HL-60 (cell line): Measurements from ENCODE around the gene CCDC120.

Experiments used
- DNase-seq, 2 experiments: peaks; one replicate each; pipeline ENCODE4 v3.0.0-alpha.2; 2010 to 2020; ENCODE audit warnings: low read depth in 1 of 2, low spot score in 1 of 2
- H3K27ac ChIP-seq: fragments of 250-450 bp; sonication (Bioruptor Pico); replicated peaks from 2 replicates; pipeline ENCODE4 v1.5.1; 2020; ENCODE audit warnings: mild to moderate bottlenecking, moderate library complexity
- H3K27me3 ChIP-seq: fragments of 250-450 bp; sonication (Bioruptor Pico); 2 replicates; pipeline ENCODE4 v1.5.1; 2021; ENCODE audit warnings: mild to moderate bottlenecking, moderate library complexity; ENCODE audit not compliant: insufficient read depth, poor library complexity, severe bottlenecking
- H3K4me3 ChIP-seq: replicated peaks from 2 replicates; pipeline ENCODE4 v1.5.1; 2011; ENCODE audit warnings: mild to moderate bottlenecking, control low read depth, low read length; ENCODE audit not compliant: insufficient read depth
- CTCF ChIP-seq: IDR thresholded peaks from one replicate; pipeline ENCODE4 v1.5.1; 2011; ENCODE audit warnings: low read length, control low read depth, inconsistent platforms; ENCODE audit not compliant: insufficient read depth
- GABPA ChIP-seq: IDR thresholded peaks from 2 replicates; pipeline ENCODE4 v1.6.1; 2012; ENCODE audit warnings: low read depth
- POLR2AphosphoS5 ChIP-seq: IDR thresholded peaks from 2 replicates; pipeline ENCODE4 v1.6.1; 2012; ENCODE audit warnings: low read depth
- REST ChIP-seq: IDR thresholded peaks from 2 replicates; pipeline ENCODE4 v1.6.1; 2012; ENCODE audit warnings: low read depth; ENCODE audit not compliant: insufficient replicate concordance
- SPI1 ChIP-seq: IDR thresholded peaks from 2 replicates; pipeline ENCODE4 v1.6.1; 2012; ENCODE audit warnings: low read depth, mild to moderate bottlenecking, borderline replicate concordance

CCDC120 gene

GRCh38 chrX:49067285-49068120, 8.7 kb downstream of the CCDC120 start:
- no peak for DNase-seq
- Histone ChIP-seq H3K27ac (no peak overlapping the region), H3K4me3 (no peak overlapping the region), H3K27me3 (no peaks in the 10 kb centered on the region)
- TF ChIP-seq SPI1 (no peak), POLR2AphosphoS5 (no peak), REST (no peak), GABPA (no peak), CTCF (no peak)

GRCh38 chrX:49069038-49069437, 10.2 kb downstream of the CCDC120 start:
- TF ChIP-seq POLR2AphosphoS5 (no peak), REST (no peak), GABPA (no peak), CTCF (no peak), SPI1 (no peak)
- DNase-seq, result no peak
- H3K4me3 ChIP-seq, result no peak overlapping the region
- no peak overlapping the region for H3K27ac ChIP-seq
- H3K27me3 ChIP-seq, result no peaks in the 10 kb centered on the region

DNA sequence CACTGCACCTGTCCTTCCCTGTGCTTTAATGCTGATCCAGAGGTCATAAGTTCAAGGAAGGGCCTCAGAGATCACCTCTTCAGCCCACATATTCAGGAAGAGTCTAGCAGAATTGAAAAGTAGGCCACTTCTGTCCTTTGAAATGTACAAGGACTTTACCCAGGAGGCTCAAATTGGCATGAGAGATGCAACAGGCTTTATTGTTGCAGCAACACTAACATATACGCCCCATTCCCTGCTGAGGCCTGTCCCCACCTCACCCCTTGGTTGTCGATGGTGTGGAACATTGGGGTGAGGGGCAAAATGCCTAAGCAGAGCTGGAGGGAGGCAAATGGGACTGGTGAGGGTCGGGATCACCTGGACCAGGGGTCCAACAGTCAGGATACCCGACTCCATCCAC, 12.2 kb downstream of the CCDC120 start:
- DNase-seq, result no peak
- Histone ChIP-seq H3K4me3 (no peak overlapping the region), H3K27me3 (no peaks in the 10 kb centered on the region), H3K27ac (no peak overlapping the region)
- TF ChIP-seq REST (no peak), POLR2AphosphoS5 (no peak), GABPA (no peak), CTCF (no peak)
